COLO668 (cell line): Measurements from ENCODE around the gene GADD45G.

Experiments
- DNase-seq: peaks from one replicate; lab custom pipeline; 2025; ENCODE audit not compliant: unreplicated experiment; lab: John Stamatoyannopoulos, UW

The GADD45G gene

DNA sequence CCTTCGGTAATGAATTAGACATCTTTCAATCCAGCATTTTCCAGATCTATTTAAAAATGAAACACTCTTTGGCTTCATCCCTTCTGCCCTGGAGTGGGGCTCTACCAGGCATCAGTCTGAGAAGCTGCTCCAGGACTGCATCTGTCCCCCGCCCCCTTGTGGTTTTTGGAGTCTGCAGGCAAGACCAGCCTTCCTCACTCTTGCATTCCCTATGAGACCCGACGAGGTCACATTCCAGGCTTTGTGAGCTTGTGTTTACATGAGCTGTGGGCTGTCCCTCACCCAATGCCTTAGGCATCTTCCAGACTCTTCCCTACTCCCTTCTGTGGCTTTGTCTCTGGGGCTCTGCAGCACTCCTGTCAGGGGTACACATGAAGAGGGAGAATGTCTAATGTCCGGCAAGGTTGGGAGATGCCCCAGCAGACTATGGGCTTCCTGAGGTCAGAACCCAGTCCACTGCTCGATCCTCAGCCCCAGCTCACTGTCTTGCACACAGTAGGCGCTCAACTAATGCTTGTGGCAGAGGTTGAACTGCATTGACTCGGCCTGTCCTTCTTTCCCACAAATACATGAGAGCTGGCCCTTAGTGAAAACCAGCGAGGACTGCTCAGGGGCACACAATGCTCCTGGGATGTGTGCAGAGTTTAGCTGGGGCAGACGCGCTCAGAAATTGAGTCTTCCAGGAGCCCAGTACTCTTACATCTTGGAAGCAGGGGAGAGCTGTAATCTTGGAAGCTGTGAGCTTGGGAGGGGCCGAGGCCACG lies 11.7 kb upstream of the GADD45G start:
- DNase-seq: no peak

DNA sequence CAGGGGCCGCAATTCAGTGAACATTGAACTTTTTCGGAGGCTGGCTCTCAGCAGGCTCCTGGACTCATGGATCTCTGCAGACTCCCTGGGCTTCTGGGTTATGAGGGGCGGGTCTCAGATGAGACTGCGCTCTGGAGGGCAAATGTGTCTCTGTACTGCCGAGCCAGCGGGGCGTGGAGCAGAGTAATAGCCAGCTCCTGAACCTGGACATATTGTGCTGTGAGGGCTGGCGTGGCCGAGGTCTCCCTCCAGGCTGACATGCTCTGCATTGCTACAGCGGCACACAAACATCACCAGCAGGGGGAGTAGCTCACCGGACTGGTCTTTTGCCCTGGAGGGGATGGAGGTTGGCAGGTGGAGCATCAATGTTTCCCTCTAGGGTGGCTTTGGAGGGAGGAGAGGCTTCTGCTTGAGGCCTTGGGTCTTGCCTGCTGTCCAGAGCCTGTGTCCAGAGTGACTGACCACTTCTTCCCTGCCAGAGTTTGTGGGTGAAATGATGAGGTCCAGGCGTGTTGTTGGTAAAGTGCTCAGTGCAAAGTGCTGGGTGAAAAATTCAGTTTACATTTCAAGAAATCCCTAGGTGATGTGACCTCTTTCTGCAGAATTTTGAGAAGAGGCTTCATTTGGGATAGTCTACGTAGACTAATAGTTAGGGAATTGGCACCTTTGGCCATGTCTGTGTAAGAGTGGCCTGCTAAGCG lies 10.9 kb upstream of the GADD45G start:
- peak; percentile 62 for DNase-seq

DNA sequence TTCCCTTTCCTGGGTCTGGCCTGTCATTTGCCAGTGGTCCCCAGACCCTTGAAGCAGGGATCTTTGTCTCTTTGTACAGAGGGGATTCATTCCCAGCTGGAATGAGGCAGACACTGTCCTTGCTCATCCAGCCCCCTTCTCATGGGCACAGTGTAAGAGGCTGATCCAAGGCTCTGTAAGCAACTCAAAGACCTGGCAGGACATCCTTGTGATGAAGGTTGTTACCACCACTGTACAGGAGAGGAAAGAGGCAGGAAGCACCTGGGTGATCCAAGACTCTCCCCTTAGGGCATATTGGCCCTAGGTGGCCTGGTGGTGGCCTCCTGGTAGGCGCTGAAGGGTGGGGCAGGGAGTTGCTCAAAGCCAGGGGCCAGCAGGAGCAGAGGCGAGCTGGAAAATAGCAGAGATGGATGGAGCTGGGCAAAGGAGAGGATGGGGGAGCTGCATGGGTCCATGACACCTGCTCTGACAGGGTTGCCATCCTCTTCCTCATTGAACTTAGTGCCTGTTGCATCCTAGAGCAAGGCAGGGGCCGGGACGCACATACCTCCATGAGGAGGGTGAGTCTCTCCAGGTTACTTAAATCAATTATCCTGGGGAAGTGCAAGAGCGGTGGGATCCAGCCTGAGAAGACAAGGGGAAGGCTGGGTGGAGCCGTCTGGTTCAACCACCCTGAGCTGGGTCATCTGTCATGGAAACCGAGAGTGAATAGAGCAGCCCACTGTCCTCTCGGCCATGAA lies 9.8 kb upstream of the GADD45G start:
- DNase-seq: no peak

DNA sequence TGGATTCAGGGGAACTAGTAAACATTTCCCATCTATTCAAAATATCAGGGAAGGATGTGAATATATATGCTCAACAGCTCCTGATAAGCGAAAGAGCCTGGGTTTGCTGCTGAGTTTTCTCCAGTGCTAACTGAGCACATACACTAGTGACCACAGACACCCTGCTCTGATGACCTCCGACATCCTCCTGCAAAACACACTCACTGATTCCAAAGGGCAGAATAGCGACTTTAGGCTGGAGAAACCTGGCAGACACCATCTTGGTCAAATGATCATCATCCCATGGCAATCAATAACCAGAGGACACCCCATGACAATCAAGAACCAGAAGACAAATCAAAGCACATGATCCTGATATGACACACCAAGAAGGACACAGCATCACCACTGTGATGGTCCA lies 9.2 kb upstream of the GADD45G start:
- no peak for DNase-seq

DNA sequence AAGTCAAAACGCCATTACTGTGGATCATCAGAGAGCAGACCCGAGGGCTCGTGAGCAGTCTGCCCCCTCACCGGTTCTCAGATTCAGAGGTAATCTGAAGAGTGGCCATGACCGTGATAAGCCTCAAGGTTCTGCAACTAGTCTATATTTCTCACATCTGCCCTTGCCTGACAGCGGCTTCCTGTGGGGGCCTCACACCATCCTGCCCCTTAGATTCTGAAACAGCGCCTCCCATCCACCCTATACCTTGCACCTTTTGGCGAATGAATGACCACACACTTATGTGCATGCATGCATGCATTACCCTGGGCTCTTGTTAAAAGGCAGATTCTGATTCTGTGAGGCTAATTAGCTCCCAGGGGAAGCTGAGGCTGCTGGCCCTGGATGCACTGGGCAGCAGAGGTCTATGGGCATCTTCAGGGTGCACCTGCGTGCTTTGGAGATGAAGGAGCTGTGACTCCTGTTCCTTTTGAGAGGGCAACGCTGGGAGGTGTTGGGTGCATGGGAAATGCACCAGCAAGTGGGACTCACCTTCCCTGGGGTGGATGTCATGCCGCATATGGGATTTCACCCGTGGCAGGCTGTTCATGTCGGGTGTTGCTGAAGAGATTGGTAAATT lies 7.8 kb upstream of the GADD45G start:
- no peak for DNase-seq

DNA sequence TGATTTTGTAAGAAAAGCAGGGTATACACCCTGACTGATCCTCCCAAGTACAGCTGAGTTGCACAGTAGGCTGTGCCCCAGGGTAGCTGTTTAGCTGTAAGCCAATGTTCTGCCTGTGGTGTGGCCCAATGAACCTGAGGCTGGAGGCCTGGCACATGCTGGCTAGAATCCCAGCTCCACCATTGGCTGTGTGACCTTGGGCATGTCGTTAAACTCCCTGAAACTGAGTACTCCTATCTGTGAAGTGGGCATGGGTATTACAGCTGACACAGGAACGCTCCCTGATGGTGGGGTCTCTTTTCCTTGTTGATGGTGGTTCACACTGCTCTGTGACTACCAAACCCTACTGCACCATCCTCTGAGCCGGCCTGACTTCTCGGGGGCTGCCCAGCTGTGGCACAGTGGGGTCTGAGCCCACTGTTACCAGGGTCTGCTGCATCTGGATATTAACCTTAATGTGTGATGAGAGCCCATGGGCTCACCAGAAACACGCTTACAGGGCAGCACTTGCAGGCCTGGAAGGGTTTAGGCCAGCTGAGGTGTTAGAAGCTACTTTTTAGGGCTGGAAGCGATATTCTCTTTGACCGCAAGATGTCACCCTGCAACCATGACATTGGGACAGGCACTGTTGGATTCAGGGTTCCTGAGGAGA lies 7.0 kb upstream of the GADD45G start:
- peak; percentile 64 for DNase-seq

DNA sequence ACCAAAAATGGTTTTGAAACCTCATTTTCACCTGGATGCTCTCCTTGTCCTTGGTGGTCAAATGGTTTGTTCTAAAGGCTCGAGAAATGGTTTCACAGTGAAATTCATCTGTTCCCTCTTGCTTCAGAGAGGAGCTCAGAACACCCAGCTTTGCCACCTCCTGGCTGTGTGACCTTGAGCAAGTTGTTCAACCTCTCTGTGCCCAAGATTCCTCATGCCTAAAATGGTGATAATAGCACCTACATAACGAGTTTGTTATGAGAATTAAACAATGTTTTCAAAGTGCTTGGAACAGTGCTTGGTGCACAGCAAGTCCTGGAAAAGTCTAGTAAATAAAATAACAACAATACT lies 6.5 kb upstream of the GADD45G start:
- no peak for DNase-seq

DNA sequence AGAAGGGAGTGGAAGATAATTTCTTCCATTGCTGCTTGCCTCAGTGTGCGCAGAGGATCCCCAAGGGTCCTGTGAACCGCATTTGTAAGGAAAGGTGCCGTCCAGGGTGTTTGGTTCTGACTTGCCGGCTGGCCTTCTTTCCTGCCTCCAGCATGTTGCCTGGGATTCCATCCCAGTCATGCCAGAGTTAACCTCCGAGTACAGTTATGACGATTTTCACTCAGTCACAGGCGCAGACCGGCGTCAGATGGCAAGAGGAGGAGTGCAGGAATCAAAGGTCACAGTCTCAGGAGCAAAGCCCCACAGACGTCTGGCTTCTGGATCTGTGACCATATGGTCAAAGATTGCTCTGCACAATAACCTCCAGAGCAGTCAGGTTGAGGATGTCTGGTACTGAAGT lies 5.9 kb upstream of the GADD45G start:
- DNase-seq: no peak

DNA sequence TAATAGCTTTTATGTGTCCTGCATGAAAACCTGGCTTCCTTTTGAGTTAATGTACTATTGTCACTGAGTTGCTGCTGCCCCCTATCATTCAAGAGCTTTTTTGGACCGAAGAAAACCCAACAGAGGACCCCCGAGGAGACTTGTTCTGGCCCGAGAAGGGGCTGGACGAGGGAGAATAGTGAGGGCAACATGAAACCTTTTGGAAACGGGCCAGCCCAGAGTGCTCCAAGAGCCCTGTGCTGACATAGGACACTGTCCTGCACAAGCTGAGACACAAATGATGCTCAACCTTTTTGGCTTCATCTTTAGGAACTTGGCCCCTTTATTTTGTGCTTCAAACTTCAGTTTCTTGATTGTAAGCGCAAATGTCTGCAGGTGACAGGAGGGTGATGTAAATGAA lies 4.0 kb upstream of the GADD45G start:
- DNase-seq: no peak

DNA sequence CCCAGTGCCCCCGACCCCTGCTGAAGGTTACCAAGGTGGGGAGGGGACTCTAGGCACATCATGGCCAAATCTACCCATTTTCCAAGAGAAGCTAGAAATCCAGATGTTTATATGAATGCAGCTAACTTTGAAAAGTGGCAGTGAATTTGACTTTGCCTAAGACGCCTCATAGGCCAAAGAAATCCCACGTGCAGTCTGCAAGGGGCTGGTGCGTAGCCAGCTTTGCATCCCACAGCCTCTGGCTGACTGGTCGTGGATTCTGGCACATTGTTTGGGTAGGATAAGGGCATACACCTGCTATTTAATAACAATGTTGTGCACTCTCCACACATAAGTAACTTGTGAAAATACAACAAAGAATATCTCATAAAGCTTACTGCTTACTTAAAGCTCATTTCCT lies 3.5 kb upstream of the GADD45G start:
- no peak for DNase-seq

DNA sequence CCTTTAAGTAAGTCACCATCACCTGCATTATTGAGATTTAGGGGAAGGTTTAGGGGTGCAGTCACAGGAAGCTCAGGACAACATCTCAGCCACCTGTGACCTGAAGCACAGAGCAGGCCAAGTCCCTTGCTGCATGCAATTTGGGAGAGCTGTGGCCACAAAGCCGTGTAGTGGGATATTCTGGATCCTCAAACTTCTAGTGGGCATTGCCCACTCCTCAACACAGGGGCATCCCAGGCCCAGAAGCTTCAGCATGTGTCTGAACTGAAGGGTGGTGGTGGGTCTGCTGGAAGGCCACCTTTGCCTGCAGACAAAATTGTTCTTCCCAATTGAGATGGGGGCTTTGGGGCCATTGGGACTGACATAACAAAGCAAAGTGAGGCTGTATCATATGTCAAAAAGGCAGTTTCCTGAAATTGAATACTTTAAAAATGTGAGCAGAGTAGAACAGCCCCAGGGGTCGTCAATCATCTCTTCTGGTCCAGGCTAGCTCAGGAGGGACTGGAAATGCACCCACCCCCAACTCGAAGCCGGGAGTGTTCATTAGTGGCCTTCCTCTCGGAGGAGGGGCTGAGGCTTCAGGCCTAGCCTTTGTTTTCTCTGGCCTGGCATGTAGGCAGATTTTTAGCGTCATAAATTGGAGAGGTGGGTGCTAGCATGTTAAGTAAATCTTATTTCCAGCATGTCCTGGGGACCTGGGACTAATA lies 2.8 kb upstream of the GADD45G start:
- no peak for DNase-seq

DNA sequence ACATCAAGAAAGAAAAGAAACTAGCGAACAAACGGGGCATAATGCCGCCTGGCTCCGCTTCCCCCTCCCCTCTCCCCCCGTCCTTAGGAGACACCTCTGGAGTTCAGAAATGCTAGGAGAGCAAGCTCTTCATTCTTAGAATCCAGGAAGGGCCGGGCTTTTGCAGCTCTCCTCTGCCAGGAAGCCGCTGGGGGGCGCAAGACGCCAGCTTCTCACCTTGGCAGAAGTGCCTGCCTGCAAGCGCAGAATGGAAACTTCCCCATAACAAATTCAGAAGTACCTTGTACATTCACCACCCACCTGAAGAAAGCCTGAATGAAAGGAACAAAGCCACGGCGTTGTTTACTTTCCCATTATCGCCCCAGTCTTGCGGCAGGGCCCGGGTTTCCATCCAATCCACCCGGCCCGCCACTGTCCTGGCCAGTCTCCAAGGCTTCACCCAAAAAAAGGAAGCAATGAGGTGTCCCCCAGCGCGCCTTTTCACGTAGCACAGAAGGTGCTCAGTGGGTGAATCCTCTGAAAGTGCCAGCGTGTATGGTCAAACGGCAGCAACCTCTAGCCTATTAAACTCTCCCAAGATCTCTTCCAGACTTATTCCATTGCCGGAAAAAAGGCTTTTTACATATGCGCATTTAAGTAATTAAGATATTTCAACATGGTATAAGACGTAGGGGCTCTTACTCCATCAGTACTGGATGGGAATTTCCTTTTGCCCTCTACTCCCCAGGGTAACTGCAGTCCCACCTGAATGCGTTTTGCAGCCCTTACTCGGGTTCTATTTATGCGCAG lies 1.6 kb upstream of the GADD45G start:
- DNase-seq: peak; percentile 93

DNA sequence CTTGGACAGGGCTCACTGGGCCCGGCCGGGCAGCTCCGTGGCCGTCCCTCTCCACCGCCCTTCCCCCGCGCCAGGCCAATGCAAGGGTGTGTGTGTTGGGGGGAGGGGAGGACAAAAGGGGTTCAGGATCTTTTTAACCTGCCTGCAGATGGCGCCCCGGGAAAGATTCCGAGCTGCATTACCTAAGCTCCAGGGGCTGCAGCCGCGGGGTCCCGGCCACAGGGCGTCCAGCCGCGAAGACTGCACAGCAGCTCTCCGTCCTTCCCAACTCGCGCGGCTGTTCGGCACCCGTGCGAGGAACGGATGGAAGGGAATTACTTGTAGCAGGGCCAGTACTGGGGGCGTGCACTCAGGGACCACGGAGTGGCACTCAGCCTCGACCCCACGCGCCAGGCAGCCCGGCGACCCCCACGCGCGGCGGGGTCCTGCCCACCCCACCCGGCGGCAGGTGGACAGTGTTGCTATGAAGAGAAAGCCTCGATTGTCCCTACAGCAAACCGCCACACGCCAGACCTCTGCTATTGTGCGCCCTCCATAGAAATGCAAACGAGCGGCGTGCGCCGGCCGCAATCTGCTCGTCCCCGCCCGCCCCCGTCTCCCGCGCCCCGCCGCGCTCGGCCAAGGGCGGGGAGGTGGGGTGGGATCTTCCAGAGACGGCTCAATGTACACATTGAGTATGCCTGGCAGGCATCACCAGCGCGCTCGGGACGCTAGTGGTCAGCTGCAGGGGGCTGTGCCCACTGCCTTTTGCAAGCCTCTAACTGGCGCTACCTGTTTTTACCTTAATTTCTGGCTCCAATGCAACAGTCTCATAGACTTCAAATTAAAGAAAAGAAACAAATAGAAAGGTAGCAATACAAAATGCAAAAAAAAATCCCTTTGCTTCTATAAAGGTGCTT lies 796 bp upstream of the GADD45G start:
- peak; percentile 95 for DNase-seq

DNA sequence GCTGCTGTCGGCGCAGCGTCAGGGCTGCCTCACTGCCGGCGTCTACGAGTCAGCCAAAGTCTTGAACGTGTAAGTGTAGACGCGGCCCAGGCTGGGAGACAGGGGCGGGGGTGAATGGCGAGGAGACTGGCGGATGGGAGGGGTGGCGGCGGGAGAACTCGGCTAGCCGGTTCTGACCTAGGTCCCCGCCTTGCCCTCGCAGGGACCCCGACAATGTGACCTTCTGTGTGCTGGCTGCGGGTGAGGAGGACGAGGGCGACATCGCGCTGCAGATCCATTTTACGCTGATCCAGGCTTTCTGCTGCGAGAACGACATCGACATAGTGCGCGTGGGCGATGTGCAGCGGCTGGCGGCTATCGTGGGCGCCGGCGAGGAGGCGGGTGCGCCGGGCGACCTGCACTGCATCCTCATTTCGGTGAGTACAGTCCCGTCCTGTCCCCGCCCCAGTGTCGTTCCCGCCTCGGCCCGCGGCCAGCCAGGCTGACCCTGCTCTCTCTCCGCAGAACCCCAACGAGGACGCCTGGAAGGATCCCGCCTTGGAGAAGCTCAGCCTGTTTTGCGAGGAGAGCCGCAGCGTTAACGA lies 745 bp downstream of the GADD45G start:
- peak; percentile 65 for DNase-seq

DNA sequence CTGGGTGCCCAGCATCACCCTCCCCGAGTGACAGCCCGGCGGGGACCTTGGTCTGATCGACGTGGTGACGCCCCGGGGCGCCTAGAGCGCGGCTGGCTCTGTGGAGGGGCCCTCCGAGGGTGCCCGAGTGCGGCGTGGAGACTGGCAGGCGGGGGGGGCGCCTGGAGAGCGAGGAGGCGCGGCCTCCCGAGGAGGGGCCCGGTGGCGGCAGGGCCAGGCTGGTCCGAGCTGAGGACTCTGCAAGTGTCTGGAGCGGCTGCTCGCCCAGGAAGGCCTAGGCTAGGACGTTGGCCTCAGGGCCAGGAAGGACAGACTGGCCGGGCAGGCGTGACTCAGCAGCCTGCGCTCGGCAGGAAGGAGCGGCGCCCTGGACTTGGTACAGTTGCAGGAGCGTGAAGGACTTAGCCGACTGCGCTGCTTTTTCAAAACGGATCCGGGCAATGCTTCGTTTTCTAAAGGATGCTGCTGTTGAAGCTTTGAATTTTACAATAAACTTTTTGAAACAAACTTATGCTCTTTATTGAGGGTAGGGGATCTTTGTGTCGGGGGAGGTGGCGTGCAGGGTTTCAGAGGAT lies 1.3 kb downstream of the GADD45G start:
- peak; percentile 85 for DNase-seq

DNA sequence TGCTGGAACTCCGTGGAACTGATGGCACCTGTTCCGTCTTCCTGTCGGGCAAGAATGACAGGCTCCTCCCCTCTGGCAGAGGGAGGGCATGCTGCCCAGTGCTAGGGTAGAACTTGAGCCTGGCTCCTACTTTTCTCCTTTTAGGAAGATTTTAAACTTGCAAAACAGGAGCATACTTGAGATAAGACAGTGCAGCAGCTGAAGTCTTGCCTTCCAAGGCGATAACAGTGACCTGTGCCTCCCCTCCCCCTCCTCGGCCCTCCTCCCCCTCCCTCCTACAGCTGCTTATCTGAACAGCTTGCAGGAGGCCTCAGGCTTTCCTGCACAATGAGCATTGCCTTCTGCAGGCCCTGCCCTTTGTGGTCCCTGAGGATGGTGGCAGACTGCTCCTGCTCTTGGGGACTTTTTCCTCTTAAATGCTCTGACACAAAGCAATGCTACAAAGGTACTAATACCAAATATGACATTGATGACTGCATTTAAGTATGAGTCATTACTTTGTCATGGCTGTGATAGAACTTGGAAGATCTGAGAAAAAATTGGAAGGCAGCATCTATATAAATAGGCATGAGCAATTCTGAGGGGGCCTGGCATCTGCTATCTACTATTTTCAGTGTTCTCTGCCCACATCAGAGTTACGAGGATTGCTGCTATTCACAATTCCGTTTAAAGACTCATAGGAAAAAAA lies 2.0 kb downstream of the GADD45G start:
- peak; percentile 69 for DNase-seq

DNA sequence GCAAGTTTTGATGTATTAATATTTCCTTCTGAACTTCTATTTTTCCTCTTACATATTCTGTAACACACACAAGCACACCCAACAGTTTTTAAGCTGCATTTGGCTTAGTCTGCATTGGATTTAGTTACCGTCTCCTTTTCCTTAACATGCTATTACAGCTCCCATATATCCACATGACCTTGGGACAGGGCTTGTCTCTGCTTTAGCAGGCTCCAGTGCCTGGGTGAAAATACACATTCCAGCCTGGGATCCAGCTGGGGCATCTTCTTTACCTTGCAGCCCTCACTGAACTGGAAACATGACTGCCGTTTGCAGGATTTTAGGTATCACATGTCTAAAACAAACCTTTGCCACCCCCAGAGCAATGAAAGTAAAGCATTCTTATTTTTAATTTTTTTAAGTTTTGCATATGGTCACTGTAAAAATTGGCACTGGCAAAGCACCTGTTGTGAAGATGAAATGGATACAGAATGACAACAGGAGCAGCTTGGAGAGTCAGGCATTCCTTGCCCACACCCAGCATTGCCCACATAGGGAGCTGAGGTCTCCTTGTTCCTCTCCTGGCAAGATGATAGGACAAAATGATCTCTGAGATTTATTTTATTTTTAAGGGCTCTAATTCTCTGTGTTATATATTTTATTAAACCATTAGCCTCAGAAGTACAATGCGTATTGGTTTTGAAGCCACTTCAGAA lies 4.0 kb downstream of the GADD45G start:
- peak; percentile 17 for DNase-seq
